Activated CD8-positive, alpha-beta T cell treated with anti-CD3 and anti-CD28 coated beads for 36 hours (primary cell): ENCODE results near the gene PROCR. TPM values are rescaled to one million over a fixed set of nuclear protein-coding genes. Genes with fewer than 3 reads are reported as not detected.
A peak's percentile ranks its signal among the peaks of the same experiment; 100 is the strongest.
"Not testable (repeated sequence)": the region's sequence is repeated elsewhere in the genome, so short reads cannot be mapped to it uniquely, and the experiment has no call there.

Source experiments
- ATAC-seq: fragments of 200-7000 bp; cut with Tn5 transposase; one replicate; pipeline ENCODE4 v1.10.0; 2021; ENCODE audit warnings: mild to moderate bottlenecking, moderate library complexity
- CTCF ChIA-PET: fragments of 350-600 bp; sonication (Branson Sonifier 250); formaldehyde crosslinking; loops from one replicate; lab custom pipeline; 2021; ENCODE audit warnings: antibody characterized with exemption; lab: Charles Lee
- POLR2A ChIA-PET: fragments of 350-600 bp; sonication (Branson Sonifier 250); formaldehyde crosslinking; loops from one replicate; lab custom pipeline; 2021; ENCODE audit warnings: antibody characterized with exemption; lab: Charles Lee
- DNase-seq: peaks from one replicate; pipeline ENCODE4 v3.0.0-alpha.2; 2020
- H3K27ac Mint-ChIP-seq: one replicate; pipeline ENCODE4 v1.8.0; 2021; ENCODE audit warnings: mild to moderate bottlenecking, mixed read lengths
- H3K27me3 Mint-ChIP-seq: one replicate; pipeline ENCODE4 v1.8.0; 2021; ENCODE audit warnings: mixed read lengths
- H3K36me3 Mint-ChIP-seq: one replicate; pipeline ENCODE4 v1.8.0; 2021; ENCODE audit warnings: low read depth, mixed read lengths
- H3K4me1 Mint-ChIP-seq: one replicate; pipeline ENCODE4 v1.8.0; 2021; ENCODE audit warnings: low read depth, mixed read lengths
- H3K4me3 Mint-ChIP-seq: one replicate; pipeline ENCODE4 v1.8.0; 2021; ENCODE audit warnings: mild to moderate bottlenecking, moderate library complexity, mixed read lengths
- H3K9me3 Mint-ChIP-seq: one replicate; pipeline ENCODE4 v1.8.0; 2021; ENCODE audit warnings: mixed read lengths
- CTCF ChIP-seq: fragments of 200-600 bp; IDR thresholded peaks from one replicate; pipeline ENCODE4 v1.8.0; 2022; ENCODE audit warnings: antibody characterized with exemption, mild to moderate bottlenecking
- intact Hi-C: fragments of 100-400 bp; cut with micrococcal nuclease; formaldehyde crosslinking; loops from one replicate; pipeline ENCODE4 v1.10.0; 2022
- total RNA-seq, 2 experiments: library from RNA; stranded (reverse); gene quantifications; one replicate each; pipeline ENCODE4 v1.2.3, GENCODE V29; 2021

The PROCR gene
- total RNA-seq, 2 experiments from 2014 or later: 2.3 to 3.0 TPM

- H3K36me3 Mint-ChIP-seq: no peaks in the 10 kb centered on the region
Observed at GRCh38 chr20:35165221-35166185, 6.4 kb upstream of the PROCR start.

GRCh38 chr20:35166242-35166830 is 5.5 kb upstream of the PROCR start:
- H3K36me3 Mint-ChIP-seq: no peaks in the 10 kb centered on the region
- ATAC-seq: no peak
- H3K4me1 Mint-ChIP-seq: peaks cover 12% of the 10 kb centered on the region
- no peak overlapping the region for H3K27ac Mint-ChIP-seq
- DNase-seq: no peak
- peaks cover 4% of the 10 kb centered on the region for H3K9me3 Mint-ChIP-seq
- intact Hi-C loops: no loop called here
- H3K4me3 Mint-ChIP-seq: no peak overlapping the region
- H3K27me3 Mint-ChIP-seq: no peaks in the 10 kb centered on the region
- TF ChIP-seq CTCF: no peak
- ChIA-PET POLR2A (interaction anchor here (1.8 kb wide), 1 partner anchor 10 kb away, joined by 5 read pairs; no protein-coding TSS in a partner anchor), CTCF (interaction anchor here (1.2 to 1.6 kb wide), 3 partner anchors 20 to 21 kb away, joined by 4 to 6 read pairs (median 5); partner anchors contain the start of gene EDEM2)

More at GRCh38 chr20:35165221-35166185, 6.4 kb upstream of the PROCR start:
- peaks cover 13% of the 10 kb centered on the region for H3K4me1 Mint-ChIP-seq
- peaks cover 4% of the 10 kb centered on the region for H3K9me3 Mint-ChIP-seq
- no peak overlapping the region for H3K4me3 Mint-ChIP-seq
- ChIA-PET CTCF (interaction anchor here (0.7 to 1.6 kb wide), 3 partner anchors 19 to 69 kb away, joined by 3 to 5 read pairs (median 4); partner anchors contain the start of gene EDEM2), POLR2A (no interaction called here)
- no peak for TF ChIP-seq CTCF
- intact Hi-C loops: no loop called here
- DNase-seq (no peak), ATAC-seq (no peak)
- H3K27me3 Mint-ChIP-seq: no peaks in the 10 kb centered on the region
- H3K27ac Mint-ChIP-seq: no peak overlapping the region

GRCh38 chr20:35167787-35168186 is 4.1 kb upstream of the PROCR start:
- Mint-ChIP-seq H3K27me3 (no peaks in the 10 kb centered on the region), H3K9me3 (peaks cover 4% of the 10 kb centered on the region), H3K36me3 (no peaks in the 10 kb centered on the region), H3K4me3 (no peak overlapping the region), H3K27ac (no peak overlapping the region), H3K4me1 (peaks cover 18% of the 10 kb centered on the region)
- no peak for DNase-seq
- no peak for ATAC-seq
- ChIA-PET CTCF (interaction anchor here (0.6 kb wide), 1 partner anchor 45 kb away, joined by 3 read pairs; no protein-coding TSS in a partner anchor), POLR2A (interaction anchor here (0.7 to 1.8 kb wide), 2 partner anchors 8 to 268 kb away, joined by 3 to 5 read pairs; no protein-coding TSS in a partner anchor)
- intact Hi-C loops: no loop called here
- TF ChIP-seq CTCF: no peak

- H3K4me1 Mint-ChIP-seq: peaks cover 22% of the 10 kb centered on the region
- DNase-seq, H3K4me3 Mint-ChIP-seq, ATAC-seq, intact Hi-C loops, POLR2A ChIA-PET, H3K27me3 Mint-ChIP-seq, H3K36me3 Mint-ChIP-seq, H3K27ac Mint-ChIP-seq, H3K9me3 Mint-ChIP-seq: not testable (repeated sequence)
- CTCF ChIA-PET: interaction anchor here (1.8 kb wide), 1 partner anchor 22 kb away, joined by 4 read pairs; the partner anchor contains the start of gene EDEM2
Observed at GRCh38 chr20:35168701-35169409, 3.0 kb upstream of the PROCR start.

GRCh38 chr20:35171438-35171752 is 477 bp upstream of the PROCR start:
- no peak for DNase-seq
- no peaks in the 10 kb centered on the region for H3K27me3 Mint-ChIP-seq
- H3K27ac Mint-ChIP-seq: peak overlapping the region; percentile 74
- POLR2A ChIA-PET: no interaction called here
- H3K36me3 Mint-ChIP-seq: no peaks in the 10 kb centered on the region
- no peak for ATAC-seq
- H3K9me3 Mint-ChIP-seq: no peaks in the 10 kb centered on the region
- intact Hi-C loops: no loop called here
- H3K4me3 Mint-ChIP-seq: peak overlapping the region; percentile 70
- CTCF ChIA-PET: interaction anchor here (2.1 kb wide), 1 partner anchor 26 kb away, joined by 6 read pairs; no protein-coding TSS in a partner anchor
- H3K4me1 Mint-ChIP-seq: peaks cover 22% of the 10 kb centered on the region
- TF ChIP-seq CTCF: no peak
